SK-N-SH treated with all-trans-retinoic acid at 6 μM for 48 hours (cell line): ENCODE results near the gene HLF.

Source experiments
- ATAC-seq: fragments of 200-7000 bp; cut with Tn5 transposase; 3 replicates; pipeline ENCODE4 v1.9.1; 2020; ENCODE audit warnings: mild to moderate bottlenecking, moderate library complexity
- ARNTL ChIP-seq: fragments of 450-650 bp; formaldehyde crosslinking; IDR thresholded peaks from 2 replicates; pipeline ENCODE4 v1.5.0; 2020; ENCODE audit warnings: low read depth, mild to moderate bottlenecking, moderate library complexity, borderline replicate concordance
- BACH2 ChIP-seq: fragments of 250-450 bp; sonication (Bioruptor Pico); IDR thresholded peaks from 2 replicates; pipeline ENCODE4 v1.9.0; 2021; ENCODE audit warnings: mild to moderate bottlenecking, borderline replicate concordance
- CREB5 ChIP-seq: fragments of 250-450 bp; sonication (Bioruptor Pico); IDR thresholded peaks from 2 replicates; pipeline ENCODE4 v1.5.1; 2020; ENCODE audit warnings: low read depth, mild to moderate bottlenecking, moderate library complexity
- CSDC2 ChIP-seq: fragments of 250-450 bp; sonication (Bioruptor Pico); IDR thresholded peaks from 2 replicates; pipeline ENCODE4 v1.5.0; 2020; ENCODE audit warnings: mild to moderate bottlenecking, moderate library complexity
- CSRNP3 ChIP-seq: fragments of 250-450 bp; sonication (Bioruptor Pico); IDR thresholded peaks from 2 replicates; pipeline ENCODE4 v1.5.1; 2021; ENCODE audit warnings: mild to moderate bottlenecking, moderate library complexity
- ESRRG ChIP-seq: fragments of 250-450 bp; sonication (Bioruptor Pico); IDR thresholded peaks from 2 replicates; pipeline ENCODE4 v1.6.1; 2021; ENCODE audit warnings: mild to moderate bottlenecking
- GLIS3 ChIP-seq: fragments of 250-450 bp; sonication (Bioruptor Pico); IDR thresholded peaks from 2 replicates; pipeline ENCODE4 v1.5.0; 2020; ENCODE audit warnings: mild to moderate bottlenecking, moderate library complexity
- ISL1 ChIP-seq: fragments of 250-450 bp; sonication (Bioruptor Pico); IDR thresholded peaks from 2 replicates; pipeline ENCODE4 v2.1.2; 2022; ENCODE audit warnings: mild to moderate bottlenecking, moderate library complexity
- OSR1 ChIP-seq: fragments of 250-450 bp; sonication (Bioruptor Pico); IDR thresholded peaks from 2 replicates; pipeline ENCODE4 v1.8.0; 2022; ENCODE audit warnings: moderate library complexity, mild to moderate bottlenecking, inconsistent platforms
- PATZ1 ChIP-seq: fragments of 250-450 bp; sonication (Bioruptor Pico); IDR thresholded peaks from 2 replicates; pipeline ENCODE4 v1.8.0; 2020; ENCODE audit warnings: mild to moderate bottlenecking, moderate library complexity, borderline replicate concordance
- POU6F1 ChIP-seq: fragments of 250-450 bp; sonication (Bioruptor Pico); IDR thresholded peaks from 2 replicates; pipeline ENCODE4 v1.8.0; 2021; ENCODE audit warnings: low read depth, mild to moderate bottlenecking, moderate library complexity, borderline replicate concordance
- PPARA ChIP-seq: fragments of 250-450 bp; sonication (Bioruptor Pico); IDR thresholded peaks from 2 replicates; pipeline ENCODE4 v1.5.0; 2020; ENCODE audit warnings: mild to moderate bottlenecking, borderline replicate concordance
- SNAI2 ChIP-seq: fragments of 250-450 bp; sonication (Bioruptor Pico); IDR thresholded peaks from 2 replicates; pipeline ENCODE4 v1.5.0; 2020; ENCODE audit warnings: mild to moderate bottlenecking, moderate library complexity
- TCF4 ChIP-seq: fragments of 250-450 bp; sonication (Bioruptor Pico); IDR thresholded peaks from 2 replicates; pipeline ENCODE4 v1.8.0; 2021; ENCODE audit warnings: mild to moderate bottlenecking, moderate library complexity, borderline replicate concordance
- TOX ChIP-seq: fragments of 250-450 bp; sonication (Bioruptor Pico); IDR thresholded peaks from 2 replicates; pipeline ENCODE4 v1.8.0; 2021; ENCODE audit warnings: mild to moderate bottlenecking, moderate library complexity, borderline replicate concordance
- ZC3H10 ChIP-seq: fragments of 250-450 bp; sonication (Bioruptor Pico); IDR thresholded peaks from 2 replicates; pipeline ENCODE4 v1.5.1; 2021; ENCODE audit warnings: mild to moderate bottlenecking, moderate library complexity
- ZFP3 ChIP-seq: fragments of 250-450 bp; sonication (Bioruptor Pico); IDR thresholded peaks from 2 replicates; pipeline ENCODE4 v1.5.0; 2020; ENCODE audit warnings: mild to moderate bottlenecking, moderate library complexity
- ZFP30 ChIP-seq: fragments of 450-650 bp; formaldehyde crosslinking; IDR thresholded peaks from 2 replicates; pipeline ENCODE4 v1.5.0; 2022; ENCODE audit warnings: mild to moderate bottlenecking, moderate library complexity
- ZNF565 ChIP-seq: fragments of 450-650 bp; formaldehyde crosslinking; conservative IDR thresholded peaks from 2 replicates; pipeline ENCODE4 v1.5.0; 2020; ENCODE audit warnings: low read depth, mild to moderate bottlenecking, moderate library complexity
- ZNF70 ChIP-seq: fragments of 450-650 bp; formaldehyde crosslinking; IDR thresholded peaks from 2 replicates; pipeline ENCODE4 v1.5.0; 2020; ENCODE audit warnings: mild to moderate bottlenecking, moderate library complexity
- ZNF8 ChIP-seq: fragments of 450-650 bp; formaldehyde crosslinking; IDR thresholded peaks from 2 replicates; pipeline ENCODE4 v1.5.0; 2020; ENCODE audit warnings: mild to moderate bottlenecking, moderate library complexity
- TF ChIP-seq, protein P1 (sequence below): fragments of 250-450 bp; sonication (Bioruptor Pico); IDR thresholded peaks from 2 replicates; pipeline ENCODE4 v1.5.0; 2020; ENCODE audit warnings: mild to moderate bottlenecking, moderate library complexity

HLF gene

DNA sequence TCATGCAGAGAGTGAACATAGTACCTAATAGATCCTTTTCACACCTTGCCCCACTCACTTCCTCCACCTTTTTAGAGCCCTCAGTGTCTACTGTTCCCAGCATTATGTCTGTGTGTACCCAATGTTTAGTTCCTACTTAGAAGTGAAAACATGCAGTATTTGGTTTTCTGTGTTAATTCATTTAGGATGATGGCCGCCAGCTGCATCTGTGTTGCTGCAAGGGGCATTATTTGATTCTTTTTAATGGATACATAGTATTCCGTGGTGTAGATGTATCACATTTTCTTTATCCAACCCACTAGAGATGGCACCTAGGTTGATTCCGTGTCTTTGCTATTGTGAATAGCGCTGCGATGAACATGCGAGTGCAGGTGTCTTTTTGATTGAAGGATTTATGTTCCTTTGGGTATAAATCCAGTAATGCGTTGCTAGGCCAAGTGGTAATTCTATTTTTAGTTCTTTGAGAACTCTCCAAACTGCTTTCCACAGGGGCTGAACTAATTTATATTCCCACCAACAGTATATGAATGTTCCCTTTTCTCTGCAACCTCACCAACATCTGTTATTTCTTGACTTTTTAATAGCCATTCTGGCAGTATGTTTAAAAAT is 47.1 kb downstream of the HLF start (continued):
- TF ChIP-seq GLIS3 (no peak), ESRRG (CRISPR knock-in tag) (no peak), PPARA (CRISPR knock-in tag) (no peak), OSR1 (CRISPR knock-in tag) (no peak), ZFP30 (CRISPR knock-in tag) (no peak)
- TF ChIP-seq, all 23 proteins: peak for 0

DNA sequence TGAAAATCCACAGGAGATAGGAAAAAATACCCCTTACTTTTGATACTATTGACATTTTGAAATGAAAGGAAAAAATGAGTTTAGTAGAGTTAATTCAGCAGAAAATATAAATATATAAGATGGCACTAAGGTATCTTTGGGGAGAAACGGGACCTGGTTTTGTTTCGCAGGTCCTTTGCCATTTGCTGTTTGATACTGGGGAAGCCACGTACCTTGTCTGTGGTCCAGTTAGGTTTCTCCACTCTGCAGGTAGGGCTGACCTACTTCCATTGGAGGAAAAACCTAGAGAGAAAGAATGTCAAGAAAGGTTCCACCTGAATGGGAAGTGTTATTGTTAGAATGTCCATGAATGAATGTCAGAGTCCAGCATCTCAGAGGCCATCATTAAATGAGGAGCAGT is 48.1 kb downstream of the HLF start:
- no peak for ATAC-seq
- TF ChIP-seq ZFP30 (CRISPR knock-in tag) (no peak), CSRNP3 (CRISPR knock-in tag) (no peak), POU6F1 (CRISPR knock-in tag) (no peak), CSDC2 (no peak), GLIS3 (no peak)
- TF ChIP-seq, all 23 proteins: peak for 0

- no peak for TF ChIP-seq ARNTL (CRISPR knock-in tag)
- no peak for TF ChIP-seq ZFP3 (CRISPR knock-in tag)
- TF ChIP-seq, protein P1, sequence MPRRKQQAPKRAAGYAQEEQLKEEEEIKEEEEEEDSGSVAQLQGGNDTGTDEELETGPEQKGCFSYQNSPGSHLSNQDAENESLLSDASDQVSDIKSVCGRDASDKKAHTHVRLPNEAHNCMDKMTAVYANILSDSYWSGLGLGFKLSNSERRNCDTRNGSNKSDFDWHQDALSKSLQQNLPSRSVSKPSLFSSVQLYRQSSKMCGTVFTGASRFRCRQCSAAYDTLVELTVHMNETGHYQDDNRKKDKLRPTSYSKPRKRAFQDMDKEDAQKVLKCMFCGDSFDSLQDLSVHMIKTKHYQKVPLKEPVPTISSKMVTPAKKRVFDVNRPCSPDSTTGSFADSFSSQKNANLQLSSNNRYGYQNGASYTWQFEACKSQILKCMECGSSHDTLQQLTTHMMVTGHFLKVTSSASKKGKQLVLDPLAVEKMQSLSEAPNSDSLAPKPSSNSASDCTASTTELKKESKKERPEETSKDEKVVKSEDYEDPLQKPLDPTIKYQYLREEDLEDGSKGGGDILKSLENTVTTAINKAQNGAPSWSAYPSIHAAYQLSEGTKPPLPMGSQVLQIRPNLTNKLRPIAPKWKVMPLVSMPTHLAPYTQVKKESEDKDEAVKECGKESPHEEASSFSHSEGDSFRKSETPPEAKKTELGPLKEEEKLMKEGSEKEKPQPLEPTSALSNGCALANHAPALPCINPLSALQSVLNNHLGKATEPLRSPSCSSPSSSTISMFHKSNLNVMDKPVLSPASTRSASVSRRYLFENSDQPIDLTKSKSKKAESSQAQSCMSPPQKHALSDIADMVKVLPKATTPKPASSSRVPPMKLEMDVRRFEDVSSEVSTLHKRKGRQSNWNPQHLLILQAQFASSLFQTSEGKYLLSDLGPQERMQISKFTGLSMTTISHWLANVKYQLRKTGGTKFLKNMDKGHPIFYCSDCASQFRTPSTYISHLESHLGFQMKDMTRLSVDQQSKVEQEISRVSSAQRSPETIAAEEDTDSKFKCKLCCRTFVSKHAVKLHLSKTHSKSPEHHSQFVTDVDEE (CRISPR knock-in tag) = no peak
- no peak for TF ChIP-seq CSRNP3 (CRISPR knock-in tag)
- no peak for TF ChIP-seq ZNF565 (CRISPR knock-in tag)
- TF ChIP-seq SNAI2 (CRISPR knock-in tag) = no peak
- TF ChIP-seq ZFP30 (CRISPR knock-in tag) = no peak
- no peak for TF ChIP-seq ZC3H10 (CRISPR knock-in tag)
- no peak for TF ChIP-seq ZNF70
- TF ChIP-seq OSR1 (CRISPR knock-in tag) = no peak
- no peak for TF ChIP-seq PATZ1 (CRISPR knock-in tag)
- no peak for TF ChIP-seq TOX (CRISPR knock-in tag)
- no peak for TF ChIP-seq POU6F1 (CRISPR knock-in tag)
- TF ChIP-seq BACH2 = no peak
- TF ChIP-seq GLIS3 = no peak
- TF ChIP-seq TCF4 (CRISPR knock-in tag) = no peak
- no peak for TF ChIP-seq CREB5 (CRISPR knock-in tag)
- TF ChIP-seq ZNF8 (CRISPR knock-in tag) = no peak
- no peak for TF ChIP-seq ISL1 (CRISPR knock-in tag)
- no peak for TF ChIP-seq PPARA (CRISPR knock-in tag)
- no peak for ATAC-seq
Measured at GRCh38 chr17:55314061-55314783, 49.5 kb downstream of the HLF start.
